ENCODE measurements around the gene ARRB2. TPM values are rescaled to one million over a fixed set of nuclear protein-coding genes. Genes with fewer than 3 reads are reported as not detected.

ARRB2 gene
- total and polyA plus RNA-seq, 2 of the 8 experiments (the other 6 are each of a cell fraction or from before 2014, with no cell fraction given), result 72.4 to 101 TPM

- TF ChIP-seq HDAC2 (IDR thresholded peaks at IDR 0.05; ENCODE audit: borderline replicate concordance in 1 of 2, low read depth in 2 of 2, low read length in 2 of 2), result no peak
- TF ChIP-seq, protein P1, sequence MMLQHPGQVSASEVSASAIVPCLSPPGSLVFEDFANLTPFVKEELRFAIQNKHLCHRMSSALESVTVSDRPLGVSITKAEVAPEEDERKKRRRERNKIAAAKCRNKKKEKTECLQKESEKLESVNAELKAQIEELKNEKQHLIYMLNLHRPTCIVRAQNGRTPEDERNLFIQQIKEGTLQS (IDR thresholded peaks at IDR 0.05; ENCODE audit: insufficient read depth, low read depth, low read length), result no peak
Measured at GRCh38 chr17:4735876-4736651, 25.6 kb downstream of the ARRB2 start (continued).

Measured in H1 (cell line).